HL-60 (cell line): ENCODE measurements around the gene NUDCD3.

ENCODE experiments used
- DNase-seq, 2 experiments: peaks; one replicate each; pipeline ENCODE4 v3.0.0-alpha.2; 2010 to 2020; ENCODE audit warnings: low read depth in 1 of 2, low spot score in 1 of 2
- H3K27ac ChIP-seq: fragments of 250-450 bp; sonication (Bioruptor Pico); replicated peaks from 2 replicates; pipeline ENCODE4 v1.5.1; 2020; ENCODE audit warnings: mild to moderate bottlenecking, moderate library complexity
- H3K27me3 ChIP-seq: fragments of 250-450 bp; sonication (Bioruptor Pico); 2 replicates; pipeline ENCODE4 v1.5.1; 2021; ENCODE audit warnings: mild to moderate bottlenecking, moderate library complexity; ENCODE audit not compliant: insufficient read depth, poor library complexity, severe bottlenecking
- H3K4me3 ChIP-seq: replicated peaks from 2 replicates; pipeline ENCODE4 v1.5.1; 2011; ENCODE audit warnings: mild to moderate bottlenecking, control low read depth, low read length; ENCODE audit not compliant: insufficient read depth
- CTCF ChIP-seq: IDR thresholded peaks from one replicate; pipeline ENCODE4 v1.5.1; 2011; ENCODE audit warnings: low read length, control low read depth, inconsistent platforms; ENCODE audit not compliant: insufficient read depth
- GABPA ChIP-seq: IDR thresholded peaks from 2 replicates; pipeline ENCODE4 v1.6.1; 2012; ENCODE audit warnings: low read depth
- POLR2AphosphoS5 ChIP-seq: IDR thresholded peaks from 2 replicates; pipeline ENCODE4 v1.6.1; 2012; ENCODE audit warnings: low read depth
- REST ChIP-seq: IDR thresholded peaks from 2 replicates; pipeline ENCODE4 v1.6.1; 2012; ENCODE audit warnings: low read depth; ENCODE audit not compliant: insufficient replicate concordance
- SPI1 ChIP-seq: IDR thresholded peaks from 2 replicates; pipeline ENCODE4 v1.6.1; 2012; ENCODE audit warnings: low read depth, mild to moderate bottlenecking, borderline replicate concordance

The NUDCD3 gene

GRCh38 chr7:44535348-44536064 is 45.0 kb upstream of the NUDCD3 start:
- no peak for DNase-seq
- no peak for TF ChIP-seq POLR2AphosphoS5
- H3K4me3 ChIP-seq: no peak overlapping the region
- H3K27me3 ChIP-seq: no peaks in the 10 kb centered on the region
- H3K27ac ChIP-seq: no peak overlapping the region

- DNase-seq: peak; percentile 20 to 47
- H3K4me3 ChIP-seq: no peak overlapping the region
- no peaks in the 10 kb centered on the region for H3K27me3 ChIP-seq
- H3K27ac ChIP-seq: no peak overlapping the region
- TF ChIP-seq CTCF (peak; percentile 75), POLR2AphosphoS5 (no peak)
Observed at GRCh38 chr7:44534501-44534900, 44.0 kb upstream of the NUDCD3 start.

- H3K4me3 ChIP-seq: no peak overlapping the region
- TF ChIP-seq REST (no peak), CTCF (no peak), SPI1 (no peak), POLR2AphosphoS5 (no peak), GABPA (no peak)
- H3K27me3 ChIP-seq: no peaks in the 10 kb centered on the region
- no peak for DNase-seq
- no peak overlapping the region for H3K27ac ChIP-seq
Observed at GRCh38 chr7:44534087-44534486, 43.6 kb upstream of the NUDCD3 start.

GRCh38 chr7:44533301-44534055 is 43.0 kb upstream of the NUDCD3 start:
- TF ChIP-seq GABPA (no peak), SPI1 (no peak), CTCF (no peak), POLR2AphosphoS5 (no peak), REST (no peak)
- H3K4me3 ChIP-seq: no peak overlapping the region
- H3K27me3 ChIP-seq: no peaks in the 10 kb centered on the region
- no peak overlapping the region for H3K27ac ChIP-seq
- DNase-seq: no peak
